HepG2 (cell line): ENCODE data around the gene ADH4. TPM values are rescaled to one million over a fixed set of nuclear protein-coding genes. Genes with fewer than 3 reads are reported as not detected.

Experiments used
- CBX1 ChIP-seq: IDR thresholded peaks from one replicate; pipeline ENCODE4 v1.6.1; 2016; ENCODE audit warnings: antibody characterized with exemption, low read depth
- CC2D1A ChIP-seq: sonication (generic); formaldehyde crosslinking; IDR thresholded peaks from 2 replicates; pipeline ENCODE4 v1.8.1; 2023; ENCODE audit warnings: mild to moderate bottlenecking, missing genetic modification reagents
- CENPBD1 ChIP-seq: sonication (generic); formaldehyde crosslinking; IDR thresholded peaks from 2 replicates; pipeline ENCODE4 v1.8.0; 2022; ENCODE audit warnings: missing genetic modification reagents, low read depth, mild to moderate bottlenecking, borderline replicate concordance
- ETV5 ChIP-seq: IDR thresholded peaks from 2 replicates; pipeline ENCODE4 v1.6.1; 2018; ENCODE audit warnings: missing biosample characterization, missing genetic modification reagents, inconsistent platforms, borderline replicate concordance
- FOXO1 ChIP-seq: sonication (generic); formaldehyde crosslinking; IDR thresholded peaks from 2 replicates; pipeline ENCODE4 v1.4.0; 2020; ENCODE audit warnings: missing genetic modification reagents
- GABPA ChIP-seq, 2 experiments: IDR thresholded peaks; 2 replicates each; pipeline ENCODE4 v1.6.1; 2011 to 2016; ENCODE audit warnings: low read depth in 2 of 2, low read length in 1 of 2, missing biosample characterization in 1 of 2, missing genetic modification characterization in 1 of 2
- HOXA7 ChIP-seq: sonication (generic); formaldehyde crosslinking; IDR thresholded peaks from 2 replicates; pipeline ENCODE4 v1.8.1; 2022; ENCODE audit warnings: mild to moderate bottlenecking, missing genetic modification reagents, moderate library complexity
- ONECUT2 ChIP-seq: sonication (generic); formaldehyde crosslinking; IDR thresholded peaks from 2 replicates; pipeline ENCODE4 v1.4.0; 2020; ENCODE audit warnings: missing genetic modification reagents
- SAFB2 ChIP-seq: sonication (generic); formaldehyde crosslinking; IDR thresholded peaks from 2 replicates; pipeline ENCODE4 v1.5.1; 2020; ENCODE audit warnings: missing genetic modification reagents, low read depth, mild to moderate bottlenecking, borderline replicate concordance
- SOX5 ChIP-seq: IDR thresholded peaks from 2 replicates; pipeline ENCODE4 v1.6.1; 2016; ENCODE audit warnings: borderline replicate concordance
- SSRP1 ChIP-seq: IDR thresholded peaks from 2 replicates; pipeline ENCODE4 v1.6.1; 2016; ENCODE audit warnings: control low read depth
- ZBTB14 ChIP-seq: sonication (generic); formaldehyde crosslinking; IDR thresholded peaks from 2 replicates; pipeline ENCODE4 v1.4.0; 2020; ENCODE audit warnings: missing genetic modification reagents
- ZBTB26 ChIP-seq: IDR thresholded peaks from 2 replicates; pipeline ENCODE4 v1.6.1; 2016; ENCODE audit warnings: missing compliant biosample characterization, missing genetic modification reagents, borderline replicate concordance
- ZBTB7B ChIP-seq: sonication (generic); formaldehyde crosslinking; IDR thresholded peaks from 2 replicates; pipeline ENCODE4 v1.4.0; 2020; ENCODE audit warnings: missing genetic modification reagents
- ZNF563 ChIP-seq: sonication (generic); formaldehyde crosslinking; IDR thresholded peaks from 2 replicates; pipeline ENCODE4 v1.8.0; 2022; ENCODE audit warnings: mild to moderate bottlenecking, moderate library complexity, missing genetic modification reagents
- ZNF639 ChIP-seq: conservative IDR thresholded peaks from 2 replicates; pipeline ENCODE4 v1.6.1; 2018; ENCODE audit warnings: missing genetic modification reagents
- ZNF776 ChIP-seq: sonication (generic); formaldehyde crosslinking; IDR thresholded peaks from 2 replicates; pipeline ENCODE4 v1.4.0; 2020; ENCODE audit warnings: mild to moderate bottlenecking, missing genetic modification reagents
- ZSCAN20 ChIP-seq: sonication (generic); formaldehyde crosslinking; IDR thresholded peaks from 2 replicates; pipeline ENCODE4 v1.4.0; 2020; ENCODE audit warnings: missing genetic modification reagents, mild to moderate bottlenecking, borderline replicate concordance
- polyA plus RNA-seq, 8 experiments: library from polyadenylated mRNA; depleted of rRNA in 3 of 8; stranded (reverse) in 7 of 8; unstranded in 1 of 8; fragments of >200 nt; fragmentation: Illumina TruSeq in 4 of 8; extraction: Trizol in 4 of 8; gene quantifications; 2 replicates each; pipeline versions ENCODE4 v1.2.1 to v1.2.3, GENCODE V29; 2011 to 2016; ENCODE audit warnings: low read depth in 4 of 8, missing spikeins in 1 of 8, mixed read lengths in 1 of 8; ENCODE audit not compliant: insufficient read depth in 1 of 8
- total RNA-seq, 5 experiments: library from RNA; depleted of rRNA; stranded (reverse); fragments of >200 nt; fragmentation: Illumina TruSeq; extraction: Trizol; gene quantifications; 2 replicates each; pipeline ENCODE4 v1.2.3, GENCODE V29; 2016; ENCODE audit warnings: low read depth in 1 of 5
- TF ChIP-seq, protein P1 (sequence below): sonication (generic); formaldehyde crosslinking; IDR thresholded peaks from 2 replicates; pipeline ENCODE4 v1.4.0; 2020; ENCODE audit warnings: missing genetic modification reagents

Gene ADH4
- total and polyA plus RNA-seq, 2 of the 13 experiments (the other 11 are each of a cell fraction or from before 2014, with no cell fraction given) = 24.3 to 31.1 TPM

DNA sequence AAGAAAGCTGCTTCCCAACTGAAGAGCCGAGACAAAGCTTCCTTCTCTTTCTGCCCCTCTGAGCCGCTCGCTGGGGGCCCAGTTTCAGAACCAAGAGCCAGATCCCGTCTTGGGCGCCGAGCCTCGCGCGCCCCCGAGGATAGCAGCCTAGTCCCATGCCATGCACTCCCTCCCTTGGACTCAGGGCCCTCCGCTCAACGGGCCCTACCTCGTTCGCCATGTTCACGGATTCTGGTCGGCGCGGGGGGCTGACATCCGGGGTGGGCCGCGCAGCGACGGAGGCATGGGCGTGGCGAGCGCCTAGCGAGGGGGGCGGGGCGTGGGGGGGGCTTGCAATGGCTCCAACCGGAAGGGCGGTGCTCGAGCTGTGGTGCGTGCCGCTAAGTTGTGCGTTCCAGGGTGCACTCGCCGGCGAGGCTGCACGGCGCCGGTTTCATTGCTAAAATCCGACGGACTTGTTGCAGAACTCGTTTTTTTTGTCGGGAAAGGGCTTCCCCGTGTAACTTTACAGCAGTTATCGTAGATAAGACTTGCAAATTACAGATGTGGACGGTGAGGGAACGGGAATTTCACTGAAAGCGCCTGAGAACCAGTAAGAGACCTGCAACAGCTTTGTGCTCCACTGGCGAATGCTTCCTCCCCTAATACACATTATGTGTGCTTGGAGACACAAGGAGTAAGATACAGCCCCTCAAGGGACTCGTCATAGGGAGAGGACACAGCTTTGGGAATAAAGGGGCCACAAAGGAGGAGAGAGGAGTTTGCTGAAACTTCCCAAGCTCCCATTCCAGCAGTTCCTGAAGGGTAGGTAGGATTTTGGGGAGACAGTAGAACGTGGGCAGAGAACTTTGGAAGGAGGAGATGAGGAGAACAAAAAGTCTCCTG lies 55.4 kb downstream of the ADH4 start, which contains the start of gene ADH5 (continued):
- TF ChIP-seq SOX5 (CRISPR knock-in tag) (peak; percentile 9; the same call in 1 of the 2 replicates), CENPBD1 (CRISPR knock-in tag) (no peak), ZSCAN20 (no peak), FOXO1 (no peak), ONECUT2 (0 out of 2 replicates have a peak, but pooled peaks have one; percentile 51), ZBTB14 (CRISPR knock-in tag) (peak; percentile 58; the same call in 1 of the 2 replicates), ZBTB7B (CRISPR knock-in tag) (peak; percentile 93), CC2D1A (CRISPR knock-in tag) (no peak), HOXA7 (CRISPR knock-in tag) (no peak), SSRP1 (0 out of 2 replicates have a peak, but pooled peaks have one; percentile 10), GABPA (IDR thresholded peaks at IDR 0.05; ENCODE audit: low read depth, low read length) (peak; percentile 61), GABPA (CRISPR knock-in tag; IDR thresholded peaks at IDR 0.05; ENCODE audit: low read depth) (peak; percentile 84), ZNF776 (CRISPR knock-in tag) (no peak; the same call in 1 of the 2 replicates), ETV5 (CRISPR knock-in tag) (peak; percentile 94), SAFB2 (CRISPR knock-in tag) (no peak; the same call in 1 of the 2 replicates), ZBTB26 (CRISPR knock-in tag) (peak; percentile 44; the same call in 1 of the 2 replicates), ZNF563 (CRISPR knock-in tag) (peak; percentile 64; the same call in 1 of the 2 replicates), CBX1 (no peak), ZNF639 (CRISPR knock-in tag) (no peak)
- TF ChIP-seq, protein P1, sequence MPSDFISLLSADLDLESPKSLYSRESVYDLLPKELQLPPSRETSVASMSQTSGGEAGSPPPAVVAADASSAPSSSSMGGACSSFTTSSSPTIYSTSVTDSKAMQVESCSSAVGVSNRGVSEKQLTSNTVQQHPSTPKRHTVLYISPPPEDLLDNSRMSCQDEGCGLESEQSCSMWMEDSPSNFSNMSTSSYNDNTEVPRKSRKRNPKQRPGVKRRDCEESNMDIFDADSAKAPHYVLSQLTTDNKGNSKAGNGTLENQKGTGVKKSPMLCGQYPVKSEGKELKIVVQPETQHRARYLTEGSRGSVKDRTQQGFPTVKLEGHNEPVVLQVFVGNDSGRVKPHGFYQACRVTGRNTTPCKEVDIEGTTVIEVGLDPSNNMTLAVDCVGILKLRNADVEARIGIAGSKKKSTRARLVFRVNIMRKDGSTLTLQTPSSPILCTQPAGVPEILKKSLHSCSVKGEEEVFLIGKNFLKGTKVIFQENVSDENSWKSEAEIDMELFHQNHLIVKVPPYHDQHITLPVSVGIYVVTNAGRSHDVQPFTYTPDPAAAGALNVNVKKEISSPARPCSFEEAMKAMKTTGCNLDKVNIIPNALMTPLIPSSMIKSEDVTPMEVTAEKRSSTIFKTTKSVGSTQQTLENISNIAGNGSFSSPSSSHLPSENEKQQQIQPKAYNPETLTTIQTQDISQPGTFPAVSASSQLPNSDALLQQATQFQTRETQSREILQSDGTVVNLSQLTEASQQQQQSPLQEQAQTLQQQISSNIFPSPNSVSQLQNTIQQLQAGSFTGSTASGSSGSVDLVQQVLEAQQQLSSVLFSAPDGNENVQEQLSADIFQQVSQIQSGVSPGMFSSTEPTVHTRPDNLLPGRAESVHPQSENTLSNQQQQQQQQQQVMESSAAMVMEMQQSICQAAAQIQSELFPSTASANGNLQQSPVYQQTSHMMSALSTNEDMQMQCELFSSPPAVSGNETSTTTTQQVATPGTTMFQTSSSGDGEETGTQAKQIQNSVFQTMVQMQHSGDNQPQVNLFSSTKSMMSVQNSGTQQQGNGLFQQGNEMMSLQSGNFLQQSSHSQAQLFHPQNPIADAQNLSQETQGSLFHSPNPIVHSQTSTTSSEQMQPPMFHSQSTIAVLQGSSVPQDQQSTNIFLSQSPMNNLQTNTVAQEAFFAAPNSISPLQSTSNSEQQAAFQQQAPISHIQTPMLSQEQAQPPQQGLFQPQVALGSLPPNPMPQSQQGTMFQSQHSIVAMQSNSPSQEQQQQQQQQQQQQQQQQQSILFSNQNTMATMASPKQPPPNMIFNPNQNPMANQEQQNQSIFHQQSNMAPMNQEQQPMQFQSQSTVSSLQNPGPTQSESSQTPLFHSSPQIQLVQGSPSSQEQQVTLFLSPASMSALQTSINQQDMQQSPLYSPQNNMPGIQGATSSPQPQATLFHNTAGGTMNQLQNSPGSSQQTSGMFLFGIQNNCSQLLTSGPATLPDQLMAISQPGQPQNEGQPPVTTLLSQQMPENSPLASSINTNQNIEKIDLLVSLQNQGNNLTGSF (CRISPR knock-in tag) = no peak
